HG03039 (cell line): ENCODE results near the gene C6.
"Not testable (repeated sequence)": the region's sequence is repeated elsewhere in the genome, so short reads cannot be mapped to it uniquely, and the experiment has no call there.

ENCODE experiments used
- ATAC-seq: cut with Tn5 transposase; IDR thresholded peaks from one replicate; pipeline ENCODE4 v1.9.1; 2021; ENCODE audit warnings: mild to moderate bottlenecking, moderate library complexity; ENCODE audit not compliant: unreplicated experiment

C6 gene

GRCh38 chr5:41213340-41213739 is at the start of gene C6:
Gene C6 (minus strand): TSS chr5:41213532. CDS start chr5:41203230, 10,302 bp downstream.
- ATAC-seq = no peak

- no peak for ATAC-seq
Observed at GRCh38 chr5:41256400-41256799, 43.1 kb upstream of the C6 start.

DNA sequence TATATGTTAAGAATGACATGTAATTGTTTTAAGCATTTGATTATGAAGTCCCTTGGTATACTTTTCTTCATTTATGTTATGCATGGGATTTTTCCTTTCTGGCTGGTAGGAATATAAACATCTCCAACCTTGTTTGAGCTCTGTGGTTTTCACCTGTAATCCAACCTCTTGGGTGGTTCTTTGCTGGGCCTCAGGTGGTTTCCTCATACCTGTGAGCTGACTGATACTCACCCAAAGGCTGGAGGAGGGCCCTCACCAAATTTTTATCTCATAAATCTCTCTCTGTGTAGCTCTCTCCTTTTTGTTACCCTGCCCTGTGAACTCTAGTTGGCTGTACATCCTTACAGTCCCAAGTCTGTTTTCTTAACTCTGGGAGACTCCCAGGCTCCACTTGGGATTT is 39.8 kb upstream of the C6 start:
- ATAC-seq = no peak

DNA sequence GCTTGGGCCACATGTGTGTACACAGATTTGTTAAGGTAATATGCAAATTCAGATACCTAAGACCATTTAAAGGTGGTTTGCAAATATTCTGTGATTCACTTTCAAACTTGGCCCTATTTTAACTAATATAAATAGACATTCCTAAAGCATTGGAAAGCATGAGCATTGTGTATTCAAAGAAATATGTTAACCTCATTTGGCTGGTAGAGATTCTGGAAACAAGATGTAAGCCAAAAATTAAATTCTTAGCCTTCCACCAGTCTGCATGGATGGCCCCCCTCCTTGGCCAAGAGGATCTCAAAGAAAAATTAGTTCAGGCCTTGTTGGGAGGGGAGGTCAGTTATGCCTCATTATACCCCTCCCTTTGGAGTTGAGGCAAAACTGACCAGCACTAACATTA is 38.7 kb upstream of the C6 start:
- no peak for ATAC-seq

GRCh38 chr5:41250351-41250987 is 37.1 kb upstream of the C6 start:
- no peak for ATAC-seq

- ATAC-seq = no peak
Observed at GRCh38 chr5:41247135-41247534, 33.8 kb upstream of the C6 start.

DNA sequence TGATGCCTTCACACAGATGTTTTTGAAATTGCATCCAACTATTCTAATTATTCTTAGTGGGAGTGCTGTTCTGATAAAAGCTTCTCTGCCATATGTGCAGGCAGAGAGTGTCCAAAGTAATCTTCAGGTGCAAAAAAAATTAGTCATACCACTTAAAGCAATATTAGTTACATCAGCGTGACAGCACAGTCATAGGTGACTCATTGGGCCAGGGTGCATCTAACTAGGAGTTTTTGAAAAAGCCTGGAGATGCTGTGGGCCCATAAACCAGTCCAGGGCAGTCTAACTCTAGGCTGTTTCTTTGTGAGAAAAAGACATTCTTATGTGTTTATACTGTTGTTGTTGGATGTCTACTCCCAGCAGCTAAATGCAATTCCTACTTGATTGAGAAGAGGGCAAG is 33.0 kb upstream of the C6 start:
- ATAC-seq = no peak

GRCh38 chr5:41243558-41243957 is 30.2 kb upstream of the C6 start:
- no peak for ATAC-seq

GRCh38 chr5:41240985-41241384 is 27.7 kb upstream of the C6 start:
- ATAC-seq = no peak

- no peak for ATAC-seq
Observed at GRCh38 chr5:41240390-41240789, 27.1 kb upstream of the C6 start.

- ATAC-seq = no peak
Observed at GRCh38 chr5:41234475-41234874, 21.1 kb upstream of the C6 start.

GRCh38 chr5:41232797-41233196 is 19.5 kb upstream of the C6 start:
- no peak for ATAC-seq

DNA sequence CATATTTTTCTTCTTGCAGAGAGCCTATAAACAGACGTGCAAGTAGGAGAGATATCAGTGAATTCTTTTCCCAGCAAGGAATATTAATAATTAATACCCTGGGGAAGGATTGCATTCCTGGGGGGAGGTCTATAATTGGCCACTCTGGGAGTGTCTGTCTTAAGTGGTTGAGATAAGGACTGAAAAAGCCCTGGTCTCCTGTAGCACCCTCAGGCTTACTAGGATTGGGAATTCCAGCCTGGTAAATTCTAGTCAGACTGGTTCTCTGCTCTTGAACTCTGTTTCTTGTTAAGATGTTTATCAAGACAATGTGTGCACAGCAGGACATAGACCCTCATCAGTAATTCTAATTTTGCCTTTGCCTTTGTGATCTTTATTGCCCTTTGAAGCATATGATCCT is 16.9 kb upstream of the C6 start:
- not testable (repeated sequence) for ATAC-seq

- ATAC-seq = no peak
Observed at GRCh38 chr5:41223962-41224361, 10.6 kb upstream of the C6 start.

DNA sequence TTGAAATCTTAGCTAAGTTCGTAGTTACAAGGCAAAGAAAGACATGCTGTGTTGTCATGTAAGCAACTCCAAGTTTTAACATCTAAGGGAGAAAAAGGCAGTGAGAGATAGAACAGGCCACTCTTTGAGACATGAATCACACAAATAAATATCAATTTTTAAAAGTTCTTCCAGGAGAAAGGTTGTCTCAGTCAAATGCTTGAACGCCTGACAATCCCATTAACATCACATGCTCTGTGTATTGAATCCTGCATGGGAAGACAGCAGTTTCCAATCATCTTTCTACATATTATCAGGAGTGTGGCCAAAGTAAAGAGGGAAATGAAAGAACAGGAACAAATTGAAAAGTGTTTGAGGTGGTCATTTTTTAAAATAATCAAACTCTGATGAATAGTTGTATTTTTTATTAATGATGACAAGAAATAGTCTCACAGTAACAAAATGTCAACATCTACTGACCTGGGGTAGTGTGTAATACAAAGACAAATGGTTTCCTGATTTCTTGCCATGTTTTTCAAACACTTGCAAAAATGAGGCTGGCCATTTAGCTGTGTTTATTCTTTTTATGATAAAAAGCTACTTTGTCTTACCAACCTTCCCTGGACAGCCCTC is 6.4 kb upstream of the C6 start:
- no peak for ATAC-seq

GRCh38 chr5:41218929-41219657 is 5.8 kb upstream of the C6 start:
- no peak for ATAC-seq

GRCh38 chr5:41214182-41214581 is 850 bp upstream of the C6 start:
- ATAC-seq = no peak

DNA sequence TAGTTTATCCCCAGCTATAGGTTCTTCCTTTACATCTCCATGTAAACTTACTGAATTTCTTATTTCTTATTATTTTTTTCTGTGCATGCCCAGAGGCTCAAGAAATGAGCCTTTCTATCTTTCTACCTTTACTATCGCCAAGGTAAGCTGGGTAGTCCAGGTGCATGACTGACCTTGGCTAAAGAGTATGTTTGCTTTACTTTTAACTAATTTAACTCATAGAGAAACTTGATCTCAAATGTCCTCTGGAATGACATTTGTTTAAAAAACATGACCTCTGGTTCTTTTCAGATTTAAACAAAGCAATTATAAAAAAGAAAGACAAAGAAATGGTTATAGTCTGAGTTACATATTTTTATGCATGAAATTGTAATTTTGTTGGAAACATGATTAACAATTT is 397 bp downstream of the C6 start:
- ATAC-seq = no peak

DNA sequence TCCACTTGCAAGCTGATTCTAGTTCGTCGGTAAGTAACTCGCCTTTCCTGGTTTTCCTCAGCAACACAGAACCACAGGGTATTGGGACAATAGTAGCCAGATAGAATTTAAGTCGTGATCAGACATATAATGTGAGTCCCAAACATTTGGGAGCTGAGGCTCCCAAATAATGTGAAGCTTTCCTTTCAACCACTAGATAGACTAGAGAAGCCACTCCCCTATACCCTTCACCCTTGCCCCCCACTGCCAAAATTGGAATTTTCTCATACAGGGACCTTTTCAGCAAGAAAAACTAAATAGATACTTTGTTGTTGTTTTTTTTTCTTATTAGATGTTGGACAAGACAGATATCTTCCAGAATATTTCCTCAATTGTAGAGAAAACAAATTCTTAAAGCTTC is 1.9 kb downstream of the C6 start:
- no peak for ATAC-seq

GRCh38 chr5:41205475-41205874 is 7.9 kb downstream of the C6 start:
- not testable (repeated sequence) for ATAC-seq

DNA sequence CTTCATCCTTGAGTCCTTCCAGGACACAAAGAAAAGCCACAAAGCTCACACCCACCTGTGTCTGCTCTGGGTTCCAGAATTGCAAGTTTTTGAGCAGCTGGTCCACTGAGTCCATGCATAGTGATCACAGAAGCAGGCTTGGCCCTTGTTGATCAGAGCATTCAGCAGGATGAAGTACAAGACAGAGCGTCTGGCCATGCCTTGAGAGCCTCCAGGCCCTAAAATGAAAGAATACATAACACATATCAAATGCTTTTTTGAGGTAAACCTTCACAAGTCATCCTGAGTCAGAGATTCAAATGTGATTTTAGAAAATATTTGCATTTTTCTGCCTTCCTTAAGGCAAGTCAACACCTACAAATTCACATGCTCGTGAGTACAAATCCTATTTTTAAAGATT is 10.3 kb downstream of the C6 start:
- ATAC-seq = no peak

DNA sequence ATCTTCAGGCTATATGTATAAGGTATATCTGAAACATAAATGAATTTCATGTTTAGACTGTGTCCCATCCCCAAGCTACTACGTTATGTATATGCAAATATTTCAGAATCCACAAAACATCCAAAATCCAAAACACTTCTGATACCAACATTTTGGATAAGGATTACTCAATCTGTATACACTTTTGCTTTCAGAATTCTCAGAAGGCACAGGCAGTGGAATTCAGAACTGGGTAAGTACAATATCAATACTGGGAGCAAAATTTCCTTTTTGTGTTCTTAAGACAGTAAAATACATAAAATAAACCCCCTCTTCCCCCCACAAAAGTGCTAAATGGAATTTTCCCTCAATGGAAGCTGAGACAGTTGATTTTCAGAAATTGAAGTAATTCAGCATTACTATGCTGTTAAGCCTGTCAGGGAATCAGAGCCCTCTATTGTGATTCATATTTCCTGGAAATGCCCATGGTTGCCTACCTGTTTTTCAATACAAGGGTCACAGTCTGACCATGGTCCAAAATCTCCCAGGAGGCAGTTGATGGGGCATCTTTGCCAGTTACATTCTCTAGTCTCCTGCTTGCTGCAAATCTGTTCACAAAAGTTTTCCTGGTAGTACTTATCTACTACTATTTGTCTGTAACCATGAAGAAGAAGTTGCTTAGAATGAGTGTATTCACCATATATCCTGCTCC is 12.1 kb downstream of the C6 start:
- ATAC-seq = no peak
